BE2C (cell line): Measurements from ENCODE around the gene USP10.

Experiments
- DNase-seq: peaks from one replicate; pipeline ENCODE4 v3.0.0-alpha.2; 2020
- H3K27me3 ChIP-seq: fragments of 250-450 bp; sonication (Bioruptor Pico); 2 replicates; pipeline ENCODE4 v1.5.1; 2020; ENCODE audit warnings: mild to moderate bottlenecking
- H3K36me3 ChIP-seq: fragments of 250-450 bp; sonication (Bioruptor Pico); 2 replicates; pipeline ENCODE4 v1.5.1; 2020; ENCODE audit warnings: mild to moderate bottlenecking
- H3K4me1 ChIP-seq: fragments of 250-450 bp; sonication (Bioruptor Pico); 2 replicates; pipeline ENCODE4 v1.5.1; 2020
- H3K4me3 ChIP-seq: 2 replicates; pipeline ENCODE4 v1.5.1; 2011; ENCODE audit warnings: low read depth, low read length
- H3K9me3 ChIP-seq: fragments of 250-450 bp; sonication (Bioruptor Pico); 2 replicates; pipeline ENCODE4 v1.5.1; 2020
- CTCF ChIP-seq: IDR thresholded peaks from 2 replicates; pipeline ENCODE4 v1.5.1; 2012; ENCODE audit warnings: mild to moderate bottlenecking, low read depth, low read length

The USP10 gene

GRCh38 chr16:84766978-84767773 is 67.4 kb downstream of the USP10 start:
- H3K27me3 ChIP-seq = no peaks in the 10 kb centered on the region
- DNase-seq = no peak
- no peak overlapping the region for H3K4me3 ChIP-seq
- TF ChIP-seq CTCF = no peak
- peaks cover 7% of the 10 kb centered on the region for H3K4me1 ChIP-seq
- H3K9me3 ChIP-seq = no peaks in the 10 kb centered on the region
- peaks cover 87% of the 10 kb centered on the region for H3K36me3 ChIP-seq

- H3K9me3 ChIP-seq = no peaks in the 10 kb centered on the region
Observed at GRCh38 chr16:84768061-84768807, 68.4 kb downstream of the USP10 start.

GRCh38 chr16:84768808-84769197 is 69.0 kb downstream of the USP10 start:
- Histone ChIP-seq H3K36me3 (peaks cover 89% of the 10 kb centered on the region), H3K9me3 (no peaks in the 10 kb centered on the region)
- TF ChIP-seq CTCF = no peak

More at GRCh38 chr16:84768061-84768807, 68.4 kb downstream of the USP10 start:
- H3K4me3 ChIP-seq = no peak overlapping the region
- H3K36me3 ChIP-seq = peaks cover 87% of the 10 kb centered on the region
- H3K4me1 ChIP-seq = peaks cover 7% of the 10 kb centered on the region
- DNase-seq = no peak
- no peaks in the 10 kb centered on the region for H3K27me3 ChIP-seq
- no peak for TF ChIP-seq CTCF

GRCh38 chr16:84769416-84769815 is 69.6 kb downstream of the USP10 start:
- DNase-seq = no peak
- Histone ChIP-seq H3K4me3 (no peak overlapping the region), H3K9me3 (no peaks in the 10 kb centered on the region), H3K36me3 (peaks cover 85% of the 10 kb centered on the region), H3K27me3 (no peaks in the 10 kb centered on the region), H3K4me1 (peaks cover 7% of the 10 kb centered on the region)
- no peak for TF ChIP-seq CTCF

More at GRCh38 chr16:84768808-84769197, 69.0 kb downstream of the USP10 start:
- Histone ChIP-seq H3K27me3 (no peaks in the 10 kb centered on the region), H3K4me1 (peaks cover 7% of the 10 kb centered on the region), H3K4me3 (no peak overlapping the region)
- DNase-seq = no peak

- H3K27me3 ChIP-seq = no peaks in the 10 kb centered on the region
- no peak for DNase-seq
- H3K4me3 ChIP-seq = no peak overlapping the region
- H3K36me3 ChIP-seq = peaks cover 84% of the 10 kb centered on the region
- no peak for TF ChIP-seq CTCF
- peaks cover 1% of the 10 kb centered on the region for H3K4me1 ChIP-seq
- H3K9me3 ChIP-seq = no peaks in the 10 kb centered on the region
Observed at GRCh38 chr16:84773312-84773711, 73.5 kb downstream of the USP10 start.

- TF ChIP-seq CTCF = no peak
- peaks cover 78% of the 10 kb centered on the region for H3K36me3 ChIP-seq
- H3K4me1 ChIP-seq = no peaks in the 10 kb centered on the region
- H3K4me3 ChIP-seq = no peak overlapping the region
- H3K27me3 ChIP-seq = no peaks in the 10 kb centered on the region
- DNase-seq = no peak
- H3K9me3 ChIP-seq = no peaks in the 10 kb centered on the region
Observed at GRCh38 chr16:84774810-84775209, 75.0 kb downstream of the USP10 start.
